HG03378 (cell line): ENCODE measurements around the gene KRTCAP2.

Experiments used
- ATAC-seq: cut with Tn5 transposase; IDR thresholded peaks from one replicate; pipeline ENCODE4 v1.9.1; 2021; ENCODE audit warnings: mild to moderate bottlenecking, moderate library complexity; ENCODE audit not compliant: unreplicated experiment

KRTCAP2 gene

DNA sequence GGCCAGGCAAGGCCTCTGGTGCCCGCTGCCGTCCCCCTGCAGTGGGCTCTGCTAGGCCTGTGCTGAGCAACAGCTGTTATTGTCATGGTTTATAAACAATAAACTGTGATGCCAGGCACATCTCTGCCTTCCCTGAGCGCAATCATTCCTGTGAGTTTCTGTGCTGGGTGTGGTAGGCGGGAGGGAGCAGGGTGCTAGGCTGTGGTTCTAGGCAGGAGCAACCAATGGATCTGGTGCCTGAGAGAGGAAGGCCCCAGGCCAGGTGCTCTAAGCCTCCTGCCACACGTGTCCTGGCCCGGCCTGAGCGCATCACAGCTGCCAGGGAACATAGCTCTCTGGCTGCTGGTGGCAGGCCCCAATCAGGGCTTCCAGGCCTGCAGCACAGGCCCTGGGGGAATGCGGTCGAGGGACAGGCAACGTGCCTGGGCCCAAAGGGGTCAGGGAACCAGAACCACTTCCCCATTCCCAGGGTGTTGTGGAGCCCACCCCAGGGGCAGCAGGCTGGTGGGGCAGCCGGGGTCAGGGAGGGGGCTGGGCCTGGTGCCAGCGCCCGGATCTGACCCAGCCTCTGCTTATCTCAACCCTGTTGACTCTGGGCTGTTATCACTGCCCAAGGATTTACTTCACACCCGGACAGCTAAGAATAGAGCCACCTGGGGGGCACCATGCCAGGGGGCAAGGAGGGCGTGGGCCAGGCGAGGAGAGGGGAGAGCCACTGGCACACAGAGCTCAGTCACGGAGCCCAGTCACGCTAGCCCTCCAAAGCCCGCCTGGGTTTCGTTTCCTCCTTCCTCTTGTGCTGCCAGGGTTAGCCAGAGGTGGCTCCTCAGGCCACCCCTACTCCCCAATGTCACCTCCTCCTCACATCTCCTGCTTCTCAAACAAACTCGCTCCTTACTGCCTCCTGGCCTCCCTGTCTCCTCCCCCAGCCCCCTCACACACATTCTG is 12.0 kb upstream of the KRTCAP2 start:
- ATAC-seq = peak; percentile 81

DNA sequence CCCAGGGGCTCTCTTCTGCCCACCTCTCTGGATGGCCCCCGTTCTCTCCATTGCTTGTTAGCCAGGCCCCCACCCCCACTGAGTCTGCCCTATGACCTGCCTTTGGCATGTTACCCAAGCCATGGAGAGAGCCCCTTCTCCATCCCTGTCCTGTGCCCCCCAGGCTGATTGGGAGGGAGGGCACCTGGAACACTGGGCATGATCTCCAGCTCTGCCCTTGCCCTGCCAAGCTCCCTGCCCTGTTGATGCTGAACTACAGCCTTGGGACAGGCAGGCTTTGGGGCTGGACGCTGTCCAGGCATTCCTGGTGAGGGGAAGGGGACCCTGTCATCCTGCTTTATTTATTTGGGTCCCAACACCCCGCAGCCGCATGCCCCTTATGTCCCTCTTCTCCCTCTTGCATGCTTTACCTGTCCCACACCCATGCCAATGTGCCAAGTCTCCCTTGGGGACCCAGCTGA is 11.3 kb upstream of the KRTCAP2 start:
- no peak for ATAC-seq

DNA sequence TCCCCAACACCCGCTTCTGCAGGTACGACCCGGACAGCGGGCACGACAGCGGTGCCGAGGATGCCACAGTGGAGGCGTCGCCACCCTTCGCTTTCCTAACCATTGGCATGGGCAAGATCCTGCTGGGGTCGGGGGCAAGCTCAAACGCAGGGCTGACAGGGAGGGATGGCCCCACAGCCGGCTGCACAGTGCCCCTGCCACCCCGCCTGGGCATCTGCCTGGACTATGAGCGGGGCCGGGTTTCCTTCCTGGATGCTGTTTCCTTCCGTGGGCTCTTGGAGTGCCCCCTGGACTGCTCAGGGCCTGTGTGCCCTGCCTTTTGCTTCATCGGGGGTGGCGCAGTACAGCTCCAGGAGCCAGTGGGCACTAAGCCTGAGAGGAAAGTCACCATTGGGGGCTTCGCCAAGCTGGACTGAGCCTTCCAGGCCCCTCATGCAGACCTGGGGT is 10.7 kb upstream of the KRTCAP2 start:
- no peak for ATAC-seq

DNA sequence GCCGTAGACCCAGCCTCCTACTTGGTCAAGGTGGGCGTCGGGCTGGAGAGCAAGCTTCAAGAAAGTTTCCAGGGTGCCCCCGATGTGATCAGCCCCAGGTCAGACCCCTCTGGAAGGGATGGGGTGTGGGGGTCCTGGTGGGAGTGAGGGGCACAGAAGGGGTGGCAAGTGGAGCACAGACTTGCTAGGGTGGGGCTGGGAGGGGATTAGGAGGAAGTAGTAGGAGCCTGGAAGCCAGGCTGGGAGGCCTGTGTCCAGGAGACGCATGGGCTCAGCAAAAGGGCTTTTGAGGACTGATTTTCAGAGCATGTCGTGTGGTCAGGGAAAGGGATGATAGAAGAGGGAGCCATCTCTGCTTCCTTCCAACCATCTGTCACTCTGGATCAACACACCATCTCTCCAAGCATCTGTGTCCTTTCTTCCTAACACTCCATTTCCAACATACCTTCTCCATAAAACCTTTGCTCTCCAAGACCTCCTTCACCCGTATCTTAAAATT is 9.0 kb upstream of the KRTCAP2 start:
- ATAC-seq = no peak

DNA sequence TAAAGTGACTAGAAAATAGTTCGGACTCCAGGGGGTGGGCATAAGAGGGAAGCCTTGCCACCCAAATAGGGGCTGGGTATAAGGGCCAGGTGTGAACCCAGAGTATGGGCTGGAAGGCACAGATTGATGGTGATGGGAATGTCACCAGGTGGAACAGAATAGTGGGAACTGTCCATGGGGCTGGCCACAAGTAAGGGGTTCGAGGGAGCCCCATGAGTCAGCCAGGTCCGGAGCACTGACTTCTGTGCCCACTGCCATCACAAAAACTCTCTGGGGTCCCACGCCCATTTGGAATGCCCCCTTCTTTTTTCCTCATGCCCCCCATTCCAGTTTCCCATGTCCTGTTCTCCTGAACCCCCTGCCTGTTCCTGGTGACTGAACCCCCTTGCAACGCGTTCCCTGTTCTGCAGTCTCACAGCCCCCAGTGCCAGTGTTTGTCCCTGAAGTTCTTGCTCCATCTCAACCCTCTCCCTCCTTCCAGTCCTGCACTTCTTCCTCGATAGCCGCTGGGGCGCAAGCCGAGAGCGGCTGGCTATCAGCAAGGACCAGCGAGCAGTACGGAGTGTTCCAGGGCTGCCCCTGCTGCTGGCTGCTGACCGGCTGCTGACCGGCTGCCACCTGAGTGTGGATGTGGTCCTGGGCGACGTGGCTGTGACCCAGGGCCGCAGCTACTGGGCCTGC is 8.4 kb upstream of the KRTCAP2 start:
- no peak for ATAC-seq

DNA sequence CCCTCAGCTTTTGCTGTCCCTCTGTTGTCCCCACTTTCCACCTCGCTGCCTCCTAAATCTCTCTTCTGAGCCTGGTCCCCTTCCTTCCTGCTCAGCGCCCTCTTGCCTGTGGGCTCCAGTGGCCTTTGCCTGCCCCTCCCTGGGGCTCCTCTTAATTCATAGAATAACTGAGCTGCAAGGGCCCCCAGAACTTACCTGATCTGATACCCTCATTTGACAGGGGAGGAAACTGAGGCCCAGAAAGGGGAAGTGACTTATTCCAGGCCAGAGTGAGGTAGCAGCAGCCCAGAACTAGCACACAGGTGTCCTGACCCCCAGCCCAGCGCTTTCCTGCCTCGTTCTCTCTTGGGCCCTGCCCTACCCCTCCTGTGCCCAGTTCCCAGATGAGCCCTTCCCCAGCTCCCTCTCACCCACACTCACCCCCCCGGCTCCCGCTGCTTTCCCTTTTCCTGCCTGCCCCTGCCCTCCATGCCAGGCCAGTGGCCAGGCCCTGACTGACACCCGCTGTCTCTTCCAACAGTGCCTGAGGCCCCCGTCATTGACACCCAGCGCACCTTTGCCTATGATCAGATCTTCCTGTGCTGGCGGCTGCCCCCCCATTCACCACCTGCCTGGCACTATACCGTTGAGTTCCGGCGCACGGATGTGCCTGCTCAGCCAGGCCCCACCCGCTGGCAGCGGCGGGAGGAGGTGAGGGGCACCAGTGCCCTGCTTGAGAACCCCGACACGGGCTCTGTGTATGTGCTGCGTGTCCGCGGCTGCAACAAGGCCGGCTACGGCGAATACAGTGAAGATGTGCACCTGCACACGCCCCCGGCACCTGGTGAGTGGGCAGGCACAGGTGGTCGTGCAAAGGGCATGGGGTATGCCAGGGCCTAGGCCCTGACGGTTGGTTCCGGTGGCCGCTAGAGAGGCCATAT is 6.3 kb upstream of the KRTCAP2 start:
- no peak for ATAC-seq

DNA sequence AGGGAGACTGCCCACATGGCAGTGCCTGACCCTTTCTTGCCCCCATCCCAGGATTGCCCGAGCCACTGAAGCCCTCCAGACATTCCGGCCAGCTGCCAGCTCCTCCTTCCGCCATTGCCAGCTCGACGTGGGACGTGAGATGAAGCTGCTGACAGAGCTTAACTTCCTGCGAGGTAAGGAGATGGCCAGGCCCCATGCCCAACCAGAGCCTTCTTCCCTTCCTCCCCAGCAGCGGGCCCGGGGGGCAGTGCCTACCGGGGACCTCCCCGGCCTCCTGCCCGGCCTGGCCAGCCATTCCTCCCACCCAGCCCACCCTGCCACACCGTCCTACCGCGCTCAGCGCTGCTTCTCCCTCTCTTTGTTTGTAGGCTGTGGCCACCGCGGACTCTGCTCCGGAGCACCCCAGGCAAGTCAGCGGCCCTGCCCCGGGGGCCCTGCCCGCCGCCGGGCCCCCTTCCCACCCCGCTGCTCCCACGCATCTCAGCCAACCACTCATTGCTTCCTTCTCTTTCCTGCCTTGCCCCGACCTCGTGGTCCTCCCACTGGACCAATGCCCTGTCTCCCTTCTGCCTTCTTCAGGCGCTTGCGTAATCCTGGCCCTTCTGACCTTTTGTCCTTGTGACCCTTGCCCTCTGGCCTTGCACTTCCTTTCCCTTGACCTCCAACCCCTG is 5.5 kb upstream of the KRTCAP2 start:
- no peak for ATAC-seq

DNA sequence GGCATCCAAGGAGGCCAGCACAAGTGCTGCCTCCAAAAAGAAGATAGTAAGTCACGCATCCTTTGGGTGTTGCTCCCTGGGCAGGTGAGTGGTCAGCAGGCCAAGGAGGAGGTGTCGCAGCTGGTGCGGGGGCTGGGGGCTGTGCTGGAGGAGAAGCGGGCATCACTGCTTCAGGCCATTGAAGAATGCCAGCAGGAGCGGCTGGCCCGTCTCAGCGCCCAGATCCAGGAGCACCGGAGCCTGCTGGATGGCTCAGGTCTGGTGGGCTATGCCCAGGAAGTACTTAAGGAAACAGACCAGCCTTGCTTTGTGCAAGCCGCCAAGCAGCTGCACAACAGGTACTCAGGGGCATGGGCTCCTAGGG is 4.8 kb upstream of the KRTCAP2 start:
- ATAC-seq = no peak

DNA sequence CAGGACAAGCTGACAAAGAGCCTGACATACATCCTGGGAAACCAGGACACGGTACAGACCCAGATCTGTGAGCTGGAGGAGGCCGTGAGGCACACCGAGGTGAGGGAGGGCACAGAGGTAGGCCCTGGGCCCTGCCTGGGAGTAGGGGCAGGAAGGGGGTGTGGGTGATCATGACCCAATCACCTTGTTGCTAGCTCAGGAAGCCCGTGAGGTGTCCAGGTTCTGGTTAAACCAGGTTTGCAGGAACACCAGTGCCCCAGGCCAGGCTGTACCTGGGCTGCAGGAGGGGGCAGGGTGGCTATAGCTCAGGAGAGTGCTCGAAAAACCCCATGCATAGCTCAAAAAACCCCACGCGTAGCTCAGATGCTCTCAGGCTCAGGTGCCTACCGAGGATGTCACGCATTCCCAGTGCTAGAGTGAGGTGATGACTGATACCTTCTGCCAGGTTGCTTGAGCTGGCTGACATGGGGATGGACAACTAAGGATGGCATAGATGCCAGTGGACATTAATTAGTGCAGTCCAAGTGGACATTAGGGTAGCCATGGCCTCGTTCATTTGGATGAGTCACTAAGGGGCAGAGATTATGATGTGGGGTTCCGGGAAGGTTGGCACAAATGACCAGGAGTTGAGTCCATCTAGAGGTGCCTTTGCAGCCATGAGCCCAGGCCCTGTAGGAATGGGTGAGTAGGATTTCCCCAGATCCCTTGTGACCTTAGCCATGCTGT is 4.3 kb upstream of the KRTCAP2 start:
- no peak for ATAC-seq

DNA sequence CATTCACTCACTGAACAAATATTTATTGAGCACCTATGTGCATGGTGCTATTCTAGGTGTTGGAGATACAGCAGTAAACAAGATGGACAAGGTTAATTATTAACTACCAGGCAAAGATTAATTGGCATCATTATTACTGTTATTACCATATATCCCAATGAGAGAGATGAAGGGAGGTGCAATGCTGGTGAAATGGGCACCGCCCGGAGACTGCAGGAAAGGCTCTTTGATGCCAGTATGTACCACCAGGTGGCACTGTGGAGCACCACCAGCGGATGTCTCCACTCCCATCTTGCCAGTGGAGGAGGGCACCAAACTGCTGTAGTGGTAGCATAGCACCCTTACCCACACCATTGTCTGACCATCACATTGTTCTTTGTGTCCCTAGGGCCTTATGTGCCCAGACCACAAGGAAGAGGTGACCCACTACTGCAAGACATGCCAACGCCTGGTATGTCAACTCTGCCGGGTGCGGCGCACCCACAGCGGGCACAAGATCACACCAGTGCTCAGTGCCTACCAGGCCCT is 3.5 kb upstream of the KRTCAP2 start:
- no peak for ATAC-seq

DNA sequence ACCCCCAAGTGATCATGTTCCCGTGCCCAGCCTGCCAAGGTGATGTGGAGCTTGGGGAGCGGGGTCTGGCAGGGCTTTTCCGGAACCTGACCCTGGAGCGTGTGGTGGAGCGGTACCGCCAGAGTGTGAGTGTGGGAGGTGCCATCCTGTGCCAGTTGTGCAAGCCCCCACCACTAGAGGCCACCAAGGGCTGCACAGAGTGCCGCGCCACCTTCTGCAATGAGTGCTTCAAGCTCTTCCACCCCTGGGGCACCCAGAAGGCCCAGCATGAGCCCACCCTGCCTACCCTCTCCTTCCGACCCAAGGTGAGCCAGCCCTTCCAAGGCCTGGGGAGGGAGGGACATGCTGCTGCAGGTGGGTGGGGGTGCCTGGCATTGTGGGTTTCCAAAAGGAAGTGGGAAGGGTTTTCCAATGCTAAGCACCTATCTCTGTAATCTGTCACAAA is 2.8 kb upstream of the KRTCAP2 start:
- no peak for ATAC-seq

DNA sequence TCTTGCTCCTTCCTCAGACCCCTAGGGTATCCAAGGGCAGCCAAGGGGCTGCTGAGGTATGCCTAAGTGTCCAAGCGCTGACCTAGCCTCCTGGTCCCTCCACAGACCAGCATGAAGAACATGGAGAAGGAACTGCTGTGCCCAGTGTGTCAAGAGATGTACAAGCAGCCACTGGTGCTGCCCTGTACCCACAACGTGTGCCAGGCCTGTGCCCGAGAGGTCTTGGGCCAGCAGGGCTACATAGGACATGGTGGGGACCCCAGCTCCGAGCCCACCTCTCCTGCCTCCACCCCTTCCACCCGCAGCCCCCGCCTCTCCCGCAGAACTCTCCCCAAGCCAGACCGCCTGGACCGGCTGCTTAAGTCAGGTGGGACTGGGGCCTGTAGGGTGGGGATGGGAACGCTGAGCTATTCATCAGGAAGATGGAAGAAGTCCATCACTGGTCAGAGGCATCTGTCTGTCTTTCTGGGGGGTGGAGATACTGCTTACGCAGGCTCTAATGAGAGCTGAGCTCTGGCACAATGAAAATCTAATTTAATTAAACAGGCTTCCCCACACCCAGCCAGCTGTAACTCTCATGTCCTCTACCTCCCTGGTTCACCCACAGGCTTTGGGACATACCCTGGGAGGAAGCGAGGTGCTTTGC is 2.3 kb upstream of the KRTCAP2 start:
- ATAC-seq = no peak

DNA sequence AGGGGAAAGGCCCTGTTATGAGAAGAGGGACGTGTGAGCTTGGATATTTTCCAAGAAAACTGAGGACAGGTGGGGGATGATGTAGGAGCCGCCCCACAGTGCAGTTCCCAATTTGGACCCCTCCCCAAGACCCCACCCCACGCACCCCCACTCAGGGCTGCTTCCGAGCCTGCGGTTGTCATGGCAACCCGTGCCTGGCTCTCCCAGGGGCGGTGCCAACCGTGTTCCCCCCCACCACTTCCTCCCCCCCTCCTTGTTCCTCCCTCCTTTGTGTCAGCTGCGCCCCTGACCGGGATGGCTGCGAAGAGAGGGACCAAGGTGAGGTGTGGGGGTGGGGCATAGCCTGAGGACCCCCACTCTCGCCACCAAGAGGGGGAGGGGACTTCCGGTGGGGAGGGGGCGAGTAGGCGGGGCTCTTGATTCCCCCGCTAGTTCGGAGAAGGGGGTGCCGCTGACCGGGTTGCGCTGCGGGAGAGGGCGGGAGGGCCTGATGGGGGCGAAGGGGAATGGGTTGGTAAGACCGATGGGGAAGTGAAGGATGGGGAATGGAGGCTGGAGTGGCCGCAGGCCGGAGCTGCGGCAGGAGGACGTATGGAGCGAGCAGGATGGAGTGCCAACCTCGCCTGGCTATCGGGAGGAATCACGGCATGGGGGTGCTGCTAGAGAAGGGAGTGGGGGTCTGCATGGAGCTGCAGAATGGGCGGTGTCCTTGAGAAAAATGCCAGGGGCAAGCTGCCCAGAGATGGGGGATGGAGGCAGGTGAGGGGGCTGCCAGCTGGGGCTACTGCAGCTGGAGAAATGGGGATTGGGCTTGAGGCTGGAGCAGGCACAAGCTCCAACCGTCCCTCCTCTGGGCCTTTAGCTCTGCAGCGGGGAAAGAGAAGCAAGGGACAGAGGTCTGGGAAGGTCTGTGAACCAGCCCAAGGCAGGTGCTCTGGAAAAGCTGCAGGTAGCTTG is 1.5 kb upstream of the KRTCAP2 start:
- no peak for ATAC-seq

DNA sequence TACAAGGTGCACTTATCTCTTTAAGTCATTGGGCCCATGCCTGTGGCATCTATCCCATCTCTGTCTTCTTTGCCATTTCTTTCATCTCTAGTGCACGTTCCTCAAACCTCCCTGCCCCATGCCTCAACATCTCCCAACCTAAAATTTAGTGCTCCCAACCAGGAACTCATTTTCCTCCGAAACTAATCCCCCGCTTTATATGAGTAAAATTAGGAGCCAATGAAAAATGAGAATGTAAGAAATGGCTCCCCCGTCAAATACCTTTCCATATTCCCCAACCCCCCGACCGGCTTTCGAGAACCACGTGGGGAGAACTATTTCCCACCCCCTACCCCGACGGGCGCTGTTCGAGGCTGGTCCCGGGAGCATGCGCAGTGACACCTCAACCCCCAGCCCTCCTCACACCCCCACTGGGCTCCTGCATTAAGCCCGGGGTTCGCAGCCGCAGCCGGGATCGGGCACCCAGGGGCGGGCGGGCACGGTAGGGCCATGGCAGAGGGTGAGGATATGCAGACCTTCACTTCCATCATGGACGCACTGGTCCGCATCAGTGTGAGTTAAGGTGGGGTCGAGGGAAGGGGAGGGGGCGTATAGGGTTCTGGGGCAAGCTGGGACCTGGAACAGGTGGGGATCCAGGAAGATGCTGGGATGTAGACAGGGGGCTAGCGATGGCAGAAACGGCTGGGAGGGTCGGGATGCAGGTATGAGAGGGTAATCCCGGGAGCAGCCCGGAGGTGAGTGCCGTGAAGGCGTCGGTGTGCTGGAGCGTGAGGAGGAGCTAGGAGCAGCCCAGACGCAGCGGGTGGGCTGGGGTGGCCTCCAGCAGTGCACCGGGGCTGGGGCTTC is 597 bp upstream of the KRTCAP2 start, which contains the start of gene TRIM46:
TRIM46 (plus strand) TSS at position 372 of the 846 bp plus-strand sequence; CDS start at position 490, 118 bp downstream.
- no peak for ATAC-seq

DNA sequence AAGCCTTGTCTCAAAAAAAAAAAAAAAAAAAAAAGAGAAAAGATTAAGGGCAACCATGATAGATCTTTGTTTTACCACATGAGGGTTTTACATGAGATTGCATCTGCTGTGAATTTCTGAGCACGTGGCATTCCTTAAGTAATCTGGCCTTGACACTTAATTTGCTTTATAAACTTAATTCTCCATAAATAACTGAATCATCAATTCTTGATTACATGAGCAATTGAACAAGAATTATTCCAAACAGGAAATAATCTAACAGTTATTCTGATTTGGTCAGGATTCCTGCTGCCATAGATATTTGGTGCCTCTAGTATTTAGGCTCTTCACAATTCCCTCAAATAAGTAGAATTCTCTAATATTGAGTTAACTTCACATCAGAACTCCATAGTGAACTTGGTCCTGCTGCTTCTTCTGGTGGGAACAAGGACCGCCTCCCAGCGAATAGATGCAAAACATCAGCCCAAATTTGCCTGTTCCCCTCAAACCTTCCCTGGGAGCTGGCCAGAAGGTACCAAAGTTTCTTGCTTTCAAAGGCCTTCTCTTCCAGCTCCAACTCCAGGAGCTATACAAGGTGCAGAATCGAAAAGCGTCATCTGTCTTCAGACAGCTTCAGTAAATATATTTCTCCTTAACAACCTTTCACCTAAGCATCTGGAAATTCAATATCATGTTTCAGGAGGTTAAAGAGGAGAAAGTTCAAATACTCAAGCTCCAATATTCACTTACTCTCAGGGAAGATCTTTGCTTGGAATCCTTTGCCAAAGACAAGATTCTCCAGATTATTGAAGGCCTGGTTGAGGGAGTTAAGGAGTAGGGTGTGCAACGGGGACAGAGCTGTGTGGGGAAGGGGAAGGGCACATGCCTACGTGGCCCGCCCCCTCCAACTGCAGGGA is 1.0 kb downstream of the KRTCAP2 start:
- peak; percentile 7 for ATAC-seq

DNA sequence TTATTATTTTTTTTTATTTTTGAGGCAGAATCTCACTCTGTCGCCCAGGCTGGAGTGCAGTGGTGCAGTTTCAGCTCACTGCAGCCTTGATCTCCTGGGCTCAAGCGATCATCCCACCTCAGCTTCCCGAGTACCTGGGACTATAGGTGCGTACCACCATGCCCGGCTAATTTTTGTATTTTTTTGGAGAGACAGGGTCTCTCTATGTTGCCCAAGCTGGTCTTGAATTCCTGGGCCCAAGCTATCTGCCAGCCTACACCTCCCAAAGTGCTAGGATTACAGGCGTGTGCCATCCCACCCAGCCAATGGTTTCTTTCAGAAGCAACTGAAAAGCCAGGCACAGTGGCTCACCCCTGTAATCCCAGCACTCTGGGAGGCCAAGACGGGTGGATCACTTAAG is 2.3 kb downstream of the KRTCAP2 start:
- ATAC-seq = no peak
